SU-DHL-6 (cell line): ENCODE measurements around the gene ZDHHC19.

Experiments
- H2AFZ ChIP-seq: fragments of 200-600 bp; sonication (generic); 2 replicates; pipeline ENCODE4 v1.6.1; 2014; ENCODE audit warnings: low read depth, mild to moderate bottlenecking, moderate library complexity, mixed read lengths, antibody characterized with exemption, low read length; ENCODE audit not compliant: severe bottlenecking
- H3F3A ChIP-seq: fragments of 200-600 bp; shearing (Covaris generic); 2 replicates; pipeline ENCODE4 v1.6.0; 2016; ENCODE audit warnings: antibody characterized with exemption, mild to moderate bottlenecking; ENCODE audit not compliant: insufficient read depth
- H3K27ac ChIP-seq: fragments of 200-600 bp; sonication (generic); 2 replicates; pipeline ENCODE4 v1.5.1; 2016; ENCODE audit warnings: low read depth, mild to moderate bottlenecking, low read length, moderate library complexity, mixed read lengths
- H3K27me3 ChIP-seq: fragments of 200-600 bp; sonication (generic), shearing (Covaris generic); 2 replicates; pipeline ENCODE4 v1.6.0; 2014; ENCODE audit warnings: mild to moderate bottlenecking, low read length
- H3K36me3 ChIP-seq: fragments of 200-600 bp; sonication (generic); 2 replicates; pipeline ENCODE4 v1.6.1; 2014; ENCODE audit warnings: mild to moderate bottlenecking, low read length, mixed read lengths
- H3K4me2 ChIP-seq: fragments of 300-600, 200-600 bp; shearing (Covaris generic), sonication (generic); 2 replicates; pipeline ENCODE4 v1.6.0; 2014; ENCODE audit warnings: low read length, low read depth, mild to moderate bottlenecking; ENCODE audit not compliant: poor library complexity, severe bottlenecking
- H3K4me3 ChIP-seq: fragments of 200-600 bp; sonication (generic); 2 replicates; pipeline ENCODE4 v1.5.1; 2014; ENCODE audit warnings: antibody characterized with exemption, low read length, mild to moderate bottlenecking, mixed read lengths; ENCODE audit not compliant: insufficient read depth, poor library complexity, severe bottlenecking
- H3K79me2 ChIP-seq: fragments of 200-600 bp; sonication (generic); 2 replicates; pipeline ENCODE4 v1.6.1; 2014; ENCODE audit warnings: mild to moderate bottlenecking, low read length, moderate library complexity; ENCODE audit not compliant: insufficient read depth
- H3K9ac ChIP-seq: fragments of 200-600 bp; sonication (generic); 2 replicates; pipeline ENCODE4 v1.7.0; 2014; ENCODE audit warnings: mild to moderate bottlenecking, low read length
- H3K9me2 ChIP-seq: fragments of 200-600 bp; sonication (generic); replicated peaks from 2 replicates; pipeline ENCODE4 v1.6.1; 2014; ENCODE audit warnings: low read length; ENCODE audit not compliant: insufficient read depth
- H3K9me3 ChIP-seq: fragments of 200-600 bp; sonication (generic); 2 replicates; pipeline ENCODE4 v1.6.1; 2014; ENCODE audit warnings: low read length, mixed read lengths; ENCODE audit not compliant: insufficient read depth
- H4K20me1 ChIP-seq: fragments of 200-600 bp; sonication (generic); 2 replicates; pipeline ENCODE4 v1.6.1; 2014; ENCODE audit warnings: low read depth, mild to moderate bottlenecking, antibody characterized with exemption, low read length, moderate library complexity, mixed read lengths
- EZH2phosphoT487 ChIP-seq: fragments of 200-600 bp; sonication (generic), shearing (Covaris generic); conservative IDR thresholded peaks from 2 replicates; pipeline ENCODE4 v1.6.1; 2018; ENCODE audit warnings: mild to moderate bottlenecking, antibody characterized with exemption, low read length, moderate library complexity, mixed read lengths
- TF ChIP-seq, protein P1 (sequence below): fragments of 200-600 bp; sonication (generic); IDR thresholded peaks from one replicate; pipeline ENCODE4 v1.5.1; 2017; ENCODE audit warnings: antibody characterized with exemption, mild to moderate bottlenecking, low read length, moderate library complexity; ENCODE audit not compliant: insufficient read depth, poor library complexity, severe bottlenecking

ZDHHC19 gene

DNA sequence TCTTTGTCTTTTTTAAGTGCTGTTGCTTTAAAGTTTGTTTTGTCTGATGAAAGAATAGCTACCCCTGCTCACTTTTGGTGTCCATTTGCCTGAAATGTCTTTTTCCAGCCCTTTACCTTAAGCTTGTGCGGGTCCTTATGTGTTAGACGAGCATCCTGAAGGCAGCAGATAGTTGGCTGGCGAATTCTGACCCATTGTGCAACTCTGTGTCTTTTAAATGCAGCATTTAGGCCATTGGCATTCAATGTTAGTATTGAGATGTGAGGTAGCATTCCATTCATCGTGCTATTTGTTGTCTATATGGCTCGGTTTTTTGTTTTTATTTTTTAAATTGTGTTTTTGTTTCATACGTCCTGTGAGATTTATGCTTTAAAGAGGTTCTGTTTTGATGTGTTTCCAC is 55.0 kb downstream of the ZDHHC19 start:
- Histone ChIP-seq H3K9me3 (no peaks in the 10 kb centered on the region), H3K9me2 (no peaks in the 10 kb centered on the region), H3K27me3 (no peaks in the 10 kb centered on the region), H3K79me2 (no peaks in the 10 kb centered on the region), H3K36me3 (no peaks in the 10 kb centered on the region), H3K9ac (no peak overlapping the region), H3K4me2 (no peak overlapping the region), H3K27ac (no peak overlapping the region), H3F3A (no peaks in the 10 kb centered on the region), H3K4me3 (no peak overlapping the region), H4K20me1 (no peaks in the 10 kb centered on the region), H2AFZ (no peak overlapping the region)
- no peak for TF ChIP-seq EZH2phosphoT487
- TF ChIP-seq, protein P1, sequence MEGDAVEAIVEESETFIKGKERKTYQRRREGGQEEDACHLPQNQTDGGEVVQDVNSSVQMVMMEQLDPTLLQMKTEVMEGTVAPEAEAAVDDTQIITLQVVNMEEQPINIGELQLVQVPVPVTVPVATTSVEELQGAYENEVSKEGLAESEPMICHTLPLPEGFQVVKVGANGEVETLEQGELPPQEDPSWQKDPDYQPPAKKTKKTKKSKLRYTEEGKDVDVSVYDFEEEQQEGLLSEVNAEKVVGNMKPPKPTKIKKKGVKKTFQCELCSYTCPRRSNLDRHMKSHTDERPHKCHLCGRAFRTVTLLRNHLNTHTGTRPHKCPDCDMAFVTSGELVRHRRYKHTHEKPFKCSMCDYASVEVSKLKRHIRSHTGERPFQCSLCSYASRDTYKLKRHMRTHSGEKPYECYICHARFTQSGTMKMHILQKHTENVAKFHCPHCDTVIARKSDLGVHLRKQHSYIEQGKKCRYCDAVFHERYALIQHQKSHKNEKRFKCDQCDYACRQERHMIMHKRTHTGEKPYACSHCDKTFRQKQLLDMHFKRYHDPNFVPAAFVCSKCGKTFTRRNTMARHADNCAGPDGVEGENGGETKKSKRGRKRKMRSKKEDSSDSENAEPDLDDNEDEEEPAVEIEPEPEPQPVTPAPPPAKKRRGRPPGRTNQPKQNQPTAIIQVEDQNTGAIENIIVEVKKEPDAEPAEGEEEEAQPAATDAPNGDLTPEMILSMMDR, result no peak

DNA sequence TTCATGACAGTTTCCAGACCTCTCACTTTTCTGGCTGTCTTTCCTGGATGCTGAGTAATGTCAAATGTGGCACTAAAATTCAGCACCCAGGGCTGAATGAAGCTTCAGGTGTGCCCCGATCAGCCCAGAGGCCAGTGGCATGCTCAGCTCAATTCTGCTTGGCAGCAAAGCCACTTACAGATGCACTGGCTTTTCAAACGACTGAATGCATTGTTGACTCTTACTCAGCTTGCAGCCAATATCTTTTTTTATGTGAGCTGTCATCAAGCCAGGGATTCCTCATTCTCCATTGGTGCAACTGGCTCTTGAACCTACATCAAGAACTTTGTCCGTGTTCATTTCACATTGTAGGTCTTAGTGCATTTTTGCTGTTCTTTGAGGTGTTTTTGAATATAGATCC is 60.7 kb downstream of the ZDHHC19 start:
- Histone ChIP-seq H3K9ac (no peak overlapping the region), H3K79me2 (no peaks in the 10 kb centered on the region), H3K36me3 (no peaks in the 10 kb centered on the region), H3F3A (no peaks in the 10 kb centered on the region), H2AFZ (no peak overlapping the region), H3K4me3 (no peak overlapping the region), H3K27me3 (no peaks in the 10 kb centered on the region), H3K9me3 (no peaks in the 10 kb centered on the region), H3K9me2 (no peaks in the 10 kb centered on the region), H3K27ac (no peak overlapping the region), H4K20me1 (no peaks in the 10 kb centered on the region), H3K4me2 (no peak overlapping the region)
- TF ChIP-seq EZH2phosphoT487, result no peak

DNA sequence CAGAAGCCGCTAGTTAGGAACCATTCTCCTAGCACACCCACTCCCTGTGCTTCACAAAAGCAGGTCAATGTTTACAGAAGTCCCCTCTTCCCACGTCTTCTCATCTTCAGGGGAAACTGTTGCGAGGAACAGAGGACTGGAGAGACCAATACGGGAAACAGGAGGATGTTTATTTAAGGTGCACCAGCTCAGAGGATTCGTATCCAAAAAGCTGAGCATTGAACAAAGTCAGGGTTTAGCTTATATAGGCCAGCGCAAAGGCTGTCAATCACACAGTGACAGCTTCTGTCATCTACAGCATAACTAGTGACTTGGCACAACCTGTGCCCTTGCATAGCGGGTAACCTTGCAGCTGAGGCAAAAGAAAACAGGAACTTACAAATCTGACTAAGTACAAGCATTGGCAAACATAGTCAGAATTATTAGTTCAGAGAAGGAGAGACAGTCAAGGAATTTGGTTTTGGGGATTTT is 61.3 kb downstream of the ZDHHC19 start:
- H2AFZ ChIP-seq, result no peak overlapping the region
- H3K36me3 ChIP-seq, result no peaks in the 10 kb centered on the region
- no peaks in the 10 kb centered on the region for H3F3A ChIP-seq
- H3K27me3 ChIP-seq, result no peaks in the 10 kb centered on the region
- no peaks in the 10 kb centered on the region for H4K20me1 ChIP-seq
- no peak overlapping the region for H3K9ac ChIP-seq
- no peaks in the 10 kb centered on the region for H3K9me2 ChIP-seq
- H3K4me3 ChIP-seq, result no peak overlapping the region
- H3K27ac ChIP-seq, result no peak overlapping the region
- H3K9me3 ChIP-seq, result no peaks in the 10 kb centered on the region
- no peaks in the 10 kb centered on the region for H3K79me2 ChIP-seq
- no peak overlapping the region for H3K4me2 ChIP-seq
- TF ChIP-seq, protein P1, result no peak
- no peak for TF ChIP-seq EZH2phosphoT487

DNA sequence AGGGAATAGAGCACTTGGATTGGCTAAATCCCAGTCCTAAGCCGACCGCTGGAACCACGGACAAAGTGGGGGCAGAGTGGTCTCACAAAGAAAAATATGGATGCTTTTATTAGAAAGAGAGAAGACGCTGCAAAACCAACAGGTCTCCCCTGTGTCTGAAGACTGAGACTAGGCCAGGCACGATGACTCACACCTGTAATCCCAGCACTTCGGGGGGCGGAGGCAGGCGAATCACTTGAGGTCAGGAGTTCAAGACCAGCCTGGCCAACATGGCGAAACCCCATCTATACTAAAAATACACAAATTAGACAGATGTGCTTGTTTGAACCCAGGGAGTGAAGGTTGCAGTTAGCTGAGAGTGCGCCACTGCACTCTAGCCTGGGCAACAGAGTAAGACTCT is 61.8 kb downstream of the ZDHHC19 start:
- Histone ChIP-seq H3K9ac (no peak overlapping the region), H3K36me3 (no peaks in the 10 kb centered on the region), H3K4me3 (no peak overlapping the region), H3K4me2 (no peak overlapping the region), H3K9me3 (no peaks in the 10 kb centered on the region), H2AFZ (no peak overlapping the region), H3K27ac (no peak overlapping the region), H3K9me2 (no peaks in the 10 kb centered on the region), H3F3A (no peaks in the 10 kb centered on the region), H3K27me3 (no peaks in the 10 kb centered on the region), H4K20me1 (no peaks in the 10 kb centered on the region), H3K79me2 (no peaks in the 10 kb centered on the region)
- TF ChIP-seq, protein P1, result no peak
- TF ChIP-seq EZH2phosphoT487, result no peak
